NCI-H524 treated with DMSO at 0.1 percent for 48 hours (cell line): ENCODE data around the gene PWWP2B.
"Not testable (repeated sequence)": the region's sequence is repeated elsewhere in the genome, so short reads cannot be mapped to it uniquely, and the experiment has no call there.

Source experiments
- DNase-seq: peaks from one replicate; lab custom pipeline; 2025; lab: John Stamatoyannopoulos, UW

Gene PWWP2B

DNA sequence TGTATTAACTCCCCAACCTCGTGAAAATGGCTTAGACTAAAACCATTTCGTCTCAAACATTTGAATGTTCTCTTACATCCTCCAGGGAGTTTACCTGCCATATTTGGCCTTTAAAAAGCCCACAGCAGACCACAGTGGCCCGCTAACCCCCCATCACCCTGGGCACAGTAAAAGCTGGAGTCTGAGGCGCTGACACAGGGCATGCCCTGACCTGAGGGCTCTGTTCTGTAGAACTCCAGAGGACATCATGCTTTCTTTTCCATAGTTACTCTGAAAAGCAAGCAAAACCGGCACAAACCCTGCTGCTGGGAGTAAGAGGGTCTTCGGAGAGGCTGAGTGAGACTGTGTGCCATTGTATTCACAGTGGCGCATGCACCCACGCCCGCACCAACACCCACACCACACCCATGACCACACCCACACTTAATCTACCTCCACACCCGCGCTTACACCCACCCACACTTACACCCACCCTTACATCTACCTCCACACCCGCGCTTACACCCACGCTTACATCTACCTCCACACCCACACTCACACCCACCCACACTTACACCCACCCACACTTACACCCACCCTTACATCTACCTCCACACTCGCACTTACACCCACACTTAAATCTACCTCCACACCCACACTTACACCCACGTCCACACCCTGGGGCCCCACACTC lies 32.9 kb upstream of the PWWP2B start:
- no peak for DNase-seq

DNA sequence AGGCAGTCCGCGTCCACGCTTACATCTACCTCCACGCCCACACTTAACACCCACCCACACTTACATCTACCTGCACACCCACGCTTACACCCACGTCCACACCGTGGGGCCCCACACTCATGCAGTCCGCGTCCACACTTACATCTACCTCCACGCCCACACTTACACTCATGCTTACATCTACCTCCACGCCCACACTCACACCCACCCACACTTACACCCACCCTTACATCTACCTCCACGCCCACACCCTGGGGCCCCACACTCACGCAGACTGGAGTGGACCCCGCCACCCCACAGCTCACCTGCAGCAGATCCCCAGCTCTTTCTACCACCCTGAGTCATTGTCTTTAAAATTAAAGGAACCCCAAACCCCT lies 32.4 kb upstream of the PWWP2B start:
- DNase-seq, result no peak

DNA sequence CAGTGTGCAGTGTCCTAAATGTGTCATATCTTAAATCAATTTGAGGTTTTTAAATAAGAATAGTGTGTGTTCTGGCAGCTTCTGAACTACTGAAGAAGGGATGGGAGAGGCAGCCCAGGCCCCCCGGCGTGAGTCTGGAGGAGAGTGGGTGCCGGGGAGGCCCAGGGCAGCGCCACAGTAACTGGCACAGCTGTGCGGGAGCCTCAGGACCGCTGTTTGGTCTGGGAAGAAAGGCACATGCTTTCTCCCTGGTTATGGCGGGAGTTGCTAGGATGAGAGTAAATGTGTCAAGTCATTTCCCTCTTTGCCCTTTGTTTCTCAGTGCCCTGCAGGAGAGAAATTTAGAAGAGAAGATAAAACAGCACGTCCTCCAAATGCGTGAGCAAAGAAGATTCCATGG lies 31.9 kb upstream of the PWWP2B start:
- no peak for DNase-seq

DNA sequence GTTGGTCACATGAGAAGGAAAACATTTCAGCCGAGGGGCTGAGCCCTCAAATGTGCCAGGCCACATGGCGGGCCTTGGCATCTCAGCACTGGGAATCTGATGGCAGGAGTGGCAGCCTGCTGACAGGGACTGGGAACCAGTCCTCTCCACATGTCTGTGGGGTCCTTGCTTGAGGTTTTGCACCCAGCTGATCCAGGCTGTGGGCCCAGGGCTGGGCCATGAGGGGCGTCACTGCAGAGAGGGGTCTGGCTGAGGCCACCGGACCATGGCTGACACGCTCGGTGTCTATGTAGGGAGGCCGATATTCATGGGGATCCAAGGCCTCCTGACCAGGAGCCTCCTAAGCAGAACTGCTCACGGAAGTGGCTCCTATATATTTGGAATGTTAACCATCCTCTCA lies 31.0 kb upstream of the PWWP2B start:
- no peak for DNase-seq

DNA sequence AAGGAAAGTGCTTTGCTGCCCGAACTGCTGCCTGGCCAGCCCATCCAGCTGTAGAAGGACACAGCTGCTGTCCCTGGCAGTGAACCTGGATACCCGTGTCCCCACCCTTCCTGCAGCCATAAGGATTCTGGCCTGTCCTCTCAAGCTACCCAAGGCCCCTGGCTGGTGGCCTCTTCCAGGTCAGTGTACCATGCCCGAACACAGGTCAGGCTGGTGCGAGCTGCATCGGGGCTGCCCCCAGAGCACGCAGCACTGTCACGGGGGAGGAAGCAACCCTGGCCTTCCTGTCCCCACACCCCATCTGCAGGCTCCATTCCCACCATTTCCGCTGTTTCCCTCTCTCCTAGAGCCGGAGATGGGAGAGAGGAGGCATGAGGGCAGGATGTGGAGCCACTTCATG lies 30.5 kb upstream of the PWWP2B start:
- DNase-seq, result no peak

DNA sequence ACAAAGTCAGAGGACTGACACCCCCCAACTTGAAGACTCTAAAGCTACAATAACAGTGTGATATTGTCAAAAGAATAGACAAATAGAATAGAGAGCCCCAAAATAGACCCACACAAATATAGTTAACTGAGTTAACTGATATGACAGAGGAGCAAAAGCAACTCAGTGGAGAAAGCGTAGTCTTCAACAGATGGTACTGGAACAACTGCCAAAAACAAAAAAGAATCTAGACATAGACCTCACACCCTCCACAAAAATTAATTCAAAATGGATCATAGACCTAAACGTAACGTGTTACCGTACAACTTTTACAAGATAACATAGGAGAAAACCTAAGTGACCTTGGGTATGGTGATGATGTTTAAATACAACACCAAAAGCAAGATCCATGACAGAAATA lies 28.6 kb upstream of the PWWP2B start:
- DNase-seq, result no peak

DNA sequence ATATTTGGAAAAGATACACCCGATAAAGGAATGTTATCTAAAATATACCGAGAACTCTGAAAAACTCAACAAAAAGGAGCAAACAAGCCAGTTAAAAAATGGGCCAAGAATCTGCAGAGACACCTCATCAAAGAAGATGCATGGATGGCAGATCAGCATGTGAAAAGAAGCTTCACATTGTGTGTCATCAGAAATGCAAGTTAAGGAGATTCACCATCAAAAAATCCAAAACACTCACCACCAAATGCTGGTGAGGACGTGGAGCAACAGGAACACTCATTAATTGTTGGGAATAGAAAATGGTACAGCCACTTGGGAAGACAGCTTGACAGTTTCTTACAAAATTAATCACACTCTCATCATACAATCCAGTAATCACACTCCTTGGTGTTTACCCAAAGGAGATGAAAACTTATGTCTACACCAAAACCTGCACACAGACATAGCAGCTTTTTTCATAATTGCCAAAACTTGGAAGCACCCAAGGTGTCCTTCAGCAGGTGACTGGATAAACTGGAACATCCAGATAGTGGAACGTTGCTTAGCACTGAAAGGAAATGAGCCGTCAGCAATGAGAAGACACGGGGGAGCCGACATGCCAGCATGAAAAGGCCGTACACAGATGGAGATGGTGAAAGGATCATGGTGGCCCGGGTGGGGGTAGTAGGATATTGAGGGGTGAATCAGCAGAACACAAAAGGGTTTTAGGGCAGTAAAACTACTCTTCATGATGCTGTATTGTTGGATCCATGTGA lies 27.9 kb upstream of the PWWP2B start:
- DNase-seq, result no peak

DNA sequence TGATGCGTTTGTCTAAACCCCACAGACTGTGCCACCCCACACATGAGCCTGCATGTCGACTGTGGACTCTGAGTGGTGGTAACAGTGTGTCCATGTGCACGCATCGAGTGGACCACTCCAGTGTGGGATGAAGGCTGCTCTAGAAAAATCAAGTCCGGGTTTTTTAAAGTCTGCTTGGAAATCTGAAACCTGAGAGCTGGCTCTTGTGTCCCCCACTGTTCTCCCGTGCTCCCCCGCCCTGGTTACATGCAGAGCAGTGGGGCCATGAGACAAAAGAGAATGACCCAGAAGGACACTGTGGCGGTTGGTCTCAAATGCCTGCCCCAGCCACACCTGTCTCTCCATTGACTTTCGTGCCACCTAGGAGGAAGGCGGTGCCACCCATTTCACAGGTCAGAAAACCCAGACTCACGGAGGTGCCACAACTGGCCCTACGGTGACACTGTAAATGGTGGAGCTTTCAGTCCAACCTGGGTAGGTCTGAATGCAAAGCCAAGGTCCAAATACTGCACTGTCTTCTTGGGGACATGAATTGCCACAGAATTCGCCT lies 27.3 kb upstream of the PWWP2B start:
- DNase-seq, result no peak

DNA sequence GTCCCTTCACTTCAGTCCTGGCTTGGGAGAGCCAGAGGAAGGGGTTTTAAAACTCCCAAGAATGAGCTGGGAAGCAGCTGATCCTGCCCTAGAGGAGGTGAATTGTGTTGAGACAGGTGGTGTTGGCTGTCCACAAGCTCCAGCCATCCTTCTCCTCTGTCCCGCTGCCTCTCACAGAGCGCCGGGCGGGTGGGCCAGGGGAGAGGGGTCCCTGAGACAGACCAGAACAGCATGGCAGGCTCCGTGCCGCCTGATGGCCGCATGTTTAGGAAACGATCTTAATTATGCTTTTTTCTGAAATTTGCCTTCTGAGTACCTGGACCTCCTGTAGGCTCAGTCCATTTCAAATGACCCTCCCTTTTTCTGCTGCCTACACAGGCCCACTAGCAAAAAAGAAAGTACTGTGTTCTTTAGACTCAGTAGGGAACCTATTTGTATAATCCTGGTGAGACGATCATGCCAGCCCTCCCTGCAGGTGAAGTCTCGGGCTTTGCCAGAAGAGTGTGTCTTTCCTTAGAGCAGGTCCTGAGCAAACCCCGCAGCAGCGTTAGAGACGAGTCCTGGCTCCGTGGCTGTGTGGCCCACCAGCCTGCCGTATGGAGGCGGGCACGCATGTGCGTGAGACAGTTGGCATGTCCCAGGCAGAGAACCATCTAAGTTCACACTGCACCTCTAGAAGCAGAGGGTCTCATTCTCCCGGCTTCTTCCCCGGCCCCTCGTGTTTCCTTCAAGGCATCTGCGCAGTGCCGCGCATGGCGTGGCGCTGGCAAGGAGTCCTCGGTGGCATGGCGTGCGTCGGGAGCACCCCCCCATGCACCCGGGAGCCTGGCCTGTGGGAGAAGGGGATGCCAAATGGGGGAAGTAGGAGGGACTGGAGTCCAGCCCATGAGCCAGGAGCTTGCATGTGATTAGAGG lies 26.3 kb upstream of the PWWP2B start:
- no peak for DNase-seq

DNA sequence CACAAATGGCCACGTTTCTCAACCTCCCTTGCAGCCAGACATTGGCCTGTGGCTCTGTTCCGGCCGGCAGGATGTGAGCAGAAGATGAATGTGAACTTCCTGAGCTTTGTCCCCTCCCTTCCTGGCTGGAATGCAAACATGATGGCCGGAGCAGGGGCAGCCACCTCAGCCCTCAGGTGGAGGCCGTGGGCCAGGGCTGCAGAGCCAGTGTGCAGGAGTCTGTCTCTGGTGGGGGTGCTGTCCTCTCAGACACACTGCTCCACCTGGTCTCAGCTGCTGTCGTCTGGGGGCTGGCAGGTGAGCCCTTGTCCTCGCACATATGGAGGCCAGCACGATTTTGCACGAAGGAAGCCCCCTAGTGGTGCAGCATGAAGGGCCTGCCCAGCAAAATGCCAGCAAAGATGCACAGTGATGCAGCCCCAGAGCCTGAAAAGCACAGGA lies 25.3 kb upstream of the PWWP2B start:
- no peak for DNase-seq

DNA sequence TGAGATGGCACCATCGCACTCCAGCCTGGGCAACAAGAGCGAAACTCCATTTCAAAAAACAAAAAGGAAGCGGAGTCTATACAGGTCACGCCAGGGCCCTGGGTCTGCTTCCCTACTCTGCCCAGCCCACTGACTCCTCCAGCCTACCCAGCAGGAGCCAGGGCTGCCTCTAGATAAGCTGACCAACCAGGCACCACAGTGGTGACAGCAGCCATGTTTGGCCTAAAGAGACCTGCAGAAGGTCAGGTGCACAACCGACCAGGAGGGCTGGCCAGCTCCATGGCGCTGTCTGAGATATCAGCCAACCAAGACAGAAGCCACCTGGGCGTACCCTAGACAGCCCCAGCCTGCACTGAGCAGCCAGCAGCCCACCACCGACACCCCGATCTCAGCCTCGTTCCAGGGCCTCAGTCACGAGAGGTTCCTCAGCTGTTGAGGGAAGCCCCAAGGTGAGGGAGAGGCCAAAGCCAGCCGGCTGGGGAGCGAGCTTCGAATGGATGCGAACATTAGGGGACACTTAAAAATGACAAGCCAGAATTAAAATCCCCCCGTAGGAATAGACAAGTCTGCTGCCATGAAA lies 24.4 kb upstream of the PWWP2B start:
- no peak for DNase-seq

DNA sequence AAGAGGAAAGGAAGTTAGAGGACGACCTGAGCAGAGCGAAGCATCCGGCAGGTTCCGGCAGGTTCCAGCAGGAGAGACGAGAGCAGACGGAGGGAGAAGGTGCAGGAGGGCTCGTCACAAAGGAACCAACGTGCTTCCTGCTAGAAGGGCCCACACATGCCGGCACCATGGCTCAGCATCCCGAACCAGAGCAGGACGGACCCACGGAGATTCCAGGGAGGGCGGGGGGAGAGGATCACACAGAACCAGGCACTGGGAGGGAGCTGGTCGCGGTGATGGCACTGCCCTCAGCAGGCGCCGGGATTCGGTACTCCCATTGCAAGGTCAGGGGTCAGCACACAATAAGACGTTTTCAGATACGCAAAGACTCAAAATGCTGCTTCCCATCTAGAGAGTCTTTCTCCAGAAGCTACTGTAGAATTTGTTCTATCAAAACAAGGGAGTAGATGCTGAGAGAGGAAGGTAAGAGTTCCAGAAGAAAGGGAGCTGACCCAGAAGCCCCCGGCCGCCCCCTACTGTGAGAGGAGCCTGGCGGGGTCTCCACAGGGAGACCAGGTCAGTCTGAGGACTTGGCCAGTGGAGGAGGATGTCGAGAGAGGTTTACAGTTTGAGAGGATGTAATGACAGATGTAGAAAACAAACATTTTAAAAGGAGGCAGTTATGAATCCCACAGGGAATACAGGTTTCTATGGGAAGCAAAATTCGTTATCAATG lies 23.6 kb upstream of the PWWP2B start:
- DNase-seq, result no peak

DNA sequence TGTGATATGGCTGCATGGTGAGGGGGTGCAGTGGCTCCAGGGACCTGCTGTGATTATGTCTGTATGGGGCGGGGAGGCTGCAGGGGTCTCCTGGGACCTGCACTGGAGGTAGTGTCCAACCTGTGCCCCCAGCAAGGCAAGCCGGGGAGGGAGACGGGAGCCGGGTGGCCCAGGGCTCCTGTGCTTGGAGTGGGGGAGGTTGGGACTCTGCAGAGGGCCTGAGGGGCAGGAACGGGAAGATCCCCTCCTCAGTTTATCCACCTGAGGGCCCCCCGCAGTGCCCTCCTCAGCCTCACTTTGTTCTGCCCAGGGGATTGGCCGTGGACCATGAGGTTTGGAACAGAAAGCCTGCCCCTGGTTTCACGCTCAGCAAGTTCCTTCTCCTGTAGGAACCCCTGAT lies 22.8 kb upstream of the PWWP2B start:
- no peak for DNase-seq

DNA sequence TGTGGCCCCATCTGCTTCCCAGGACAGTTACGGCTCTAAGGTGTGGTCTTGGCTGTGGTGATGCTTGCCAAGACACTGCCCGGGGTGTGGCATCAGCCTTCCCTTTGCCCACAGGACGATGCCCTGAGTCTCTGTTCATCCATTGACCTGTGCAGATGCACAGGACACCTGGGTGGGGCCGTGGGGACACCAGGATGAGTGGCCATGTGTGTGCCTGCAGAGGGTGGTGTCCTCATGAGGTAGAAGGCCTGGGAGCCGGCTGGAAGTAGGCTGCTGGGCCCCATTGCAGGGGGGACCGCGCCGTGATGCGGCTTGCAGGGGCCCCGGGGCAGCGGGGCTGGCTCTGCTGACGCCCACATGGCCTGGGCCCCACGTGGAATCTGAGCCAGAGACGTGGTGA lies 22.4 kb upstream of the PWWP2B start:
- DNase-seq, result no peak

DNA sequence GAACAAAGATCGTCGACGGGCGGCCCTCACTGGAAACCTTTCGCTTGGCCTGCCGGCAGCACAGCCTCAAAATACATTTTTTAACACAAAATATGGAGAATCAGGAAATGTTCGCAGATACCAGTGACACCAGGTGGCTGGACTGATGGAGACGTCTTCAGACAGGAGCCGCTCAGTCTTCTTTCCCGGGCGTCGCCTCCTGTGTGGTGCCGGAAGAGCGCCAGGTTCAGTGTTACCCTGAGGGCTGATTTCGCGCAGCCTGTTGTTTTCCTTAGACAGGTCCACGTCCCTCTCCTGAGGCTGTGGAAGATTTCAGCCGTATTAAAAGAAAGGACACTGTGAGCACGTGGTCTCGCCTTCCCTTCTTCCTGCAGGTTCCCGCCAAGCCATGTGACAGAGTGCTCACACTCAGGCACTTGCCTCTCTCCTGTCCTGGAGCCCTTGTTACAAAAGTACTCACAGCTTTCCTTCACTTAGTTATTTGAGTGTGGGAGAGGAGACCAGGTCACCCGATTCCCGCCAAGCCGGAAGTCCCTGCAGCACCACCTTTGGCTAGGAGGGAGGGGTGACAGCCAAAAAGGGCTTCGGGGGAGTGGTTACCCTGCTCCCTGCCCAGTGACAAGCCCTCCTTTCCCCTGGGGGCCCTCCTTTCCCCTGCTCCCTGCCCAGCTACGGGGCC lies 21.7 kb upstream of the PWWP2B start:
- no peak for DNase-seq

DNA sequence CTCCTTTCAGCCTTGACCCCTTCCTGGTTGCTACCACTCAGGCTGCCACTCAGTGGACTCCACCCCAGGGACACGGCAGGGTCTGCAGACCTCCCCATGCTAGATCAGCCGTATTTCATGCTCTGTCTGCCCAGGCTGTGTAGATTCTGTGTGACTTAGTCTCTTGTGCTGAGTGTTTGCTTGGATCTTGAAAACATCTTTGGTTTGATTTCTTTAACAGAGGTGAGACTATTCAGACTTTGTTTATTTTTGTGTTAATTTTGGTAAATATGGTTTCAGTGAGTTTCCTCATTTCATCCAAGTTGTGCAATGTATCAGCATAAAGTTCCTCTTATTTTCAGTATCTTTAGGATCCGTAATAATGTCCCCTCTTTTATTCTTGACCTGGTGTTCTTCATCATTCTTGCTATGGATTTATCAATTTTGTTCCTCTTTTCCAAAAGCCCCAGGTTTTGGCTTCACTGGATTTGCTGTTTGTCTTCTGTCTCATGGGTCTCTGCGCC lies 21.2 kb upstream of the PWWP2B start:
- no peak for DNase-seq

DNA sequence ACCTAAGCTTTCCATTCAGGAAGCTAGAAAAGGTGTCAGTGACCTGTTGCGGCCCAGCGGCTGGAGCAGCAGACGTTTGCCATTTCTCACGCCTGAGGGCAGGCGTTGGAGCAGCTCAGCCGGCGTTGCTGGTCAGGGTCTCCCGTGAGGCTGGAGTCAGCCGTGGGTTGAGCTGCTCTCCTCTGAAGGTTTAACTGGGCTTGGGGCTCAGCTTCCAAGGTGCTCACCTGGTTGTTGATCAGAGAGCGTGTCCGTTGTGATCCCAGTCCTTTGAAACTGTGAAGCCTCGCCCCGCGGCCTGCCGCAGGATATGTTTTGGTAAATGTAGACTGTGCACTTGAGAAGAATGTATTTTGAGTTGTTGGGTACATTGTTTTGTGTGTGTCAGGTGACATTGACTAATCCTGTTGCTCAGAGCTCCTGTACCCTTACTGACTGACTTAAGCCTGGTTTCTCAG lies 20.6 kb upstream of the PWWP2B start:
- DNase-seq, result no peak

DNA sequence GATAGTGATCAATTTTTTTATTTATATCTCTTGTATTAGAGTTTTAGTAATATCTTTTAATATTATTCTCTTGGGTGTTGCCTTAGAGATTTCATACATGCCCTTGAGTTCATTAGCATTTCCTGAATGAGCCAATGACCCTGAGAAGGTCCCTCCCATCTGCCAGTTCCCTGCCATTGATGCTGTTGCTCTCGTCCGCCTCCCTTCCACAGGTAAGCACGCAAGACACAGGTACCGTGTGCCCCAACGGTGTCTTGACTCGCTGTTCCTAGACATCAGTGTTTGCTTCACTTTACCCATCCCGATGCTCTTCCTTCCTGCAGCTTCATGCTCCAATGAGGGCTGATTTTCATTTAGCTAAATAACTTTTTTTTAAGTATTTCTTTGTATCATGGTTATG lies 19.7 kb upstream of the PWWP2B start:
- no peak for DNase-seq

DNA sequence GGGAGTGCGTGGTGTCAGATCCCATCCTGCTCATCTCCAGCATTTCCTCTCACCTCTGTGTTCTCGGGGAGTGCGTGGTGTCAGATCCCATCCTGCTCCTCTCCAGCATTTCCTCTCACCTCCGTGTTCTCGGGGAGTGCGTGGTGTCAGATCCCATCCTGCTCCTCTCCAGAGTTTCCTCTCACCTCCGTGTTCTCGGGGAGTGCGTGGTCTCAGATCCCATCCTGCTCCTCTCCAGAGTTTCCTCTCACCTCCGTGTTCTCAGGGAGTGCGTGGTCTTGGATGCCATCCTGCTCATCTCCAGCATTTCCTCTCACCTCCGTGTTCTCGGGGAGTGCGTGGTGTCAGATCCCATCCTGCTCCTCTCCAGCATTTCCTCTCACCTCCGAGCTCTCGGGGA lies 18.0 kb upstream of the PWWP2B start:
- DNase-seq, result not testable (repeated sequence)

DNA sequence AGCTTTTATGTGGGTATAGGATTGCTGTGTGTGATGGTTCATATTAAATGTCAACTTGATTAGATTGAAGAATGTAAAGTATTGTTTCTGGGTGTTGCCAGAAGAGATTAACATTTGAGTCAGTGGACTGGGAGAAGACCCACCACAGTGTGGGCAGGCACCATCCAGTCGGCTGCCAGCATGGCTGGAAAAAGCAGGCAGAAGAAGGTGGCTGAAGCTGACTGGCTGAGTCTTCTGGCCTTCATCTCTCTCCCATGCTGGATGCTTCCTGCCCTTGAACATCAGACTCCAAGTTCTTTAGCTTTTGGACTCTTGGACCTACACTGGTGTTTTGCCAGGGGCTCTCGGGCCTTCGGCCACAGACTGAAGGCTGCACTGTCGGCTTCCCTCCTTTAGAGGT lies 16.0 kb upstream of the PWWP2B start:
- DNase-seq, result not testable (repeated sequence)

DNA sequence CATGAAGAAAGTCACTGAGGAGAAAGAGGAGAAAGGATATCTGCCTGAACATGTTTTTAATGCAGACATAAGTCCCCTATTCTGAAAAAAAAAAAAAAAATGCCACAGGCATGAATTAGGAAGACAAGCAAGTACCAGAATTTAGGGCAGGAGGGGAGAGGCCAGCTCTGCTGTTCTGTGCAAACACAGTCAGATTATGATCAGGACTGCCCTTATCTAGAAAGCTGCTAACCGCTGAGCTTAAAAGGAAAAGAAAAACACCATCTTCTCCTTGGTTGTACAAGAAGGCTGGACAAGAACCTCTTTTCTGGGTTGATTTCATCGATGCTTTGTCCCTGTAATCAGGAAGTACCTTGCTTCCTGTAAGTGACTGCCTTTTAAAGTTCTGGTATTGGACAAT lies 15.3 kb upstream of the PWWP2B start:
- no peak for DNase-seq
